ENCODE results near the gene ELAVL1. TPM values are rescaled to one million over a fixed set of nuclear protein-coding genes. Genes with fewer than 3 reads are reported as not detected.
"Not testable (repeated sequence)": the region's sequence is repeated elsewhere in the genome, so short reads cannot be mapped to it uniquely, and the experiment has no call there.

The ELAVL1 gene
- total RNA-seq, 1 donor from 2014 or later: 77.9 TPM

- DNase-seq (ENCODE audit: low spot score): no peak
These were observed 81.2 kb downstream of the ELAVL1 start for GRCh38 chr19:7924241-7924640.

GRCh38 chr19:7923295-7924191 lies 81.9 kb downstream of the ELAVL1 start:
- DNase-seq (ENCODE audit: low spot score): no peak

- DNase-seq (ENCODE audit: low spot score): no peak
These were observed 82.6 kb downstream of the ELAVL1 start for GRCh38 chr19:7922836-7923195.

- DNase-seq (ENCODE audit: low spot score): peak; percentile 56
These were observed 83.2 kb downstream of the ELAVL1 start for GRCh38 chr19:7921967-7922835.

GRCh38 chr19:7921302-7921966 lies 84.0 kb downstream of the ELAVL1 start:
- DNase-seq (ENCODE audit: low spot score): peak; percentile 53

- DNase-seq (ENCODE audit: low spot score): peak; percentile 100
These were observed 84.7 kb downstream of the ELAVL1 start for GRCh38 chr19:7920519-7921301.

- DNase-seq (ENCODE audit: low spot score): peak; percentile 97
These were observed 85.6 kb downstream of the ELAVL1 start, which contains the start of gene SNAPC2 for GRCh38 chr19:7919610-7920518. TSS of gene SNAPC2 (plus strand) at chr19:7920338. CDS start at chr19:7920367, 29 bp downstream.

- peak; percentile 57 for DNase-seq (ENCODE audit: low spot score)
These were observed 86.6 kb downstream of the ELAVL1 start for GRCh38 chr19:7918615-7919421.

GRCh38 chr19:7918062-7918614 lies 87.3 kb downstream of the ELAVL1 start:
- not testable (repeated sequence) for DNase-seq (ENCODE audit: low spot score)

- no peak for DNase-seq (ENCODE audit: low spot score)
These were observed 88.0 kb downstream of the ELAVL1 start for GRCh38 chr19:7917267-7918061.

GRCh38 chr19:7916955-7917266 lies 88.5 kb downstream of the ELAVL1 start:
- DNase-seq (ENCODE audit: low spot score): no peak

- no peak for DNase-seq (ENCODE audit: low spot score)
These were observed 89.1 kb downstream of the ELAVL1 start for GRCh38 chr19:7916103-7916954.

GRCh38 chr19:7915250-7916102 lies 90.0 kb downstream of the ELAVL1 start:
- no peak for DNase-seq (ENCODE audit: low spot score)

- DNase-seq (ENCODE audit: low spot score): no peak
These were observed 90.8 kb downstream of the ELAVL1 start, which contains the start of gene TGFBR3L for GRCh38 chr19:7914598-7915045. TSS of gene TGFBR3L (plus strand) at chr19:7914830.

GRCh38 chr19:7914099-7914498 lies 91.3 kb downstream of the ELAVL1 start:
- DNase-seq (ENCODE audit: low spot score): no peak

GRCh38 chr19:7913652-7914051 lies 91.8 kb downstream of the ELAVL1 start:
- no peak for DNase-seq (ENCODE audit: low spot score)

All from ureter (tissue), 1 donor.